Nephron progenitor cell (in vitro differentiated cells): ENCODE results near the gene ADARB2.

ENCODE experiments used
- DNase-seq: peaks from one replicate; pipeline ENCODE4 v3.0.0; 2021
- H3K27ac Mint-ChIP-seq: 2 replicates; pipeline ENCODE4 v1.8.0; 2021; ENCODE audit warnings: mild to moderate bottlenecking, moderate library complexity, mixed read lengths
- H3K27me3 Mint-ChIP-seq: 2 replicates; pipeline ENCODE4 v1.8.0; 2021; ENCODE audit warnings: mild to moderate bottlenecking, low read depth, mixed read lengths; ENCODE audit not compliant: poor library complexity
- H3K36me3 Mint-ChIP-seq: 2 replicates; pipeline ENCODE4 v1.8.0; 2021; ENCODE audit warnings: low read depth, mixed read lengths
- H3K4me1 Mint-ChIP-seq: 2 replicates; pipeline ENCODE4 v1.8.0; 2021; ENCODE audit warnings: mixed read lengths
- H3K4me3 Mint-ChIP-seq: 2 replicates; pipeline ENCODE4 v1.8.0; 2021; ENCODE audit warnings: mild to moderate bottlenecking, moderate library complexity, mixed read lengths
- H3K9me3 Mint-ChIP-seq: 2 replicates; pipeline ENCODE4 v1.8.0; 2021; ENCODE audit warnings: mild to moderate bottlenecking, moderate library complexity, mixed read lengths
- CTCF ChIP-seq: fragments of 200-600 bp; sonication (generic); IDR thresholded peaks from 2 replicates; pipeline ENCODE4 v1.5.0; 2021; ENCODE audit warnings: antibody characterized with exemption

The ADARB2 gene

GRCh38 chr10:1151076-1152033, 586.0 kb downstream of the ADARB2 start:
- H3K36me3 Mint-ChIP-seq, result peaks cover 6% of the 10 kb centered on the region
- H3K4me1 Mint-ChIP-seq, result peaks cover 43% of the 10 kb centered on the region
- DNase-seq, result no peak
- H3K9me3 Mint-ChIP-seq, result peaks cover 15% of the 10 kb centered on the region
- no peak overlapping the region for H3K4me3 Mint-ChIP-seq
- no peak for TF ChIP-seq CTCF
- H3K27me3 Mint-ChIP-seq, result peaks cover 8% of the 10 kb centered on the region
- no peak overlapping the region for H3K27ac Mint-ChIP-seq

DNA sequence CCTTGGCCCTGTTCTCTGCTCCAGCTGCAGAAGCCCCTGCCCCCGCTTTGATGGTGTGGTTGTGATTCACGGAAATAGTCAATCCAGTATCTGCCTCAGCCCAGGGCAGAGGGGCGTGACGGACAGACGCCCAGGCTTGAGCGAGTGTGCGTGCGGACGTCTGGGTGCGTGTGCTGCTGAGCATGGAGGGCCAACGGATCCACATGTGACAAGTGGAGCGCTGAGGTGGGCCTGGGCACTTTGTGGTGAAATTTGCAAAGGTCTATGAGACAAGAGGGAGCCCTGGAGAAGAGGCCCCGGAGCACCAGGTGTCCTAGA, 586.7 kb downstream of the ADARB2 start:
- H3K9me3 Mint-ChIP-seq, result peaks cover 23% of the 10 kb centered on the region
- peaks cover 38% of the 10 kb centered on the region for H3K4me1 Mint-ChIP-seq
- no peak for DNase-seq
- no peak for TF ChIP-seq CTCF
- no peak overlapping the region for H3K4me3 Mint-ChIP-seq
- H3K36me3 Mint-ChIP-seq, result peaks cover 6% of the 10 kb centered on the region
- no peak overlapping the region for H3K27ac Mint-ChIP-seq
- peaks cover 8% of the 10 kb centered on the region for H3K27me3 Mint-ChIP-seq

DNA sequence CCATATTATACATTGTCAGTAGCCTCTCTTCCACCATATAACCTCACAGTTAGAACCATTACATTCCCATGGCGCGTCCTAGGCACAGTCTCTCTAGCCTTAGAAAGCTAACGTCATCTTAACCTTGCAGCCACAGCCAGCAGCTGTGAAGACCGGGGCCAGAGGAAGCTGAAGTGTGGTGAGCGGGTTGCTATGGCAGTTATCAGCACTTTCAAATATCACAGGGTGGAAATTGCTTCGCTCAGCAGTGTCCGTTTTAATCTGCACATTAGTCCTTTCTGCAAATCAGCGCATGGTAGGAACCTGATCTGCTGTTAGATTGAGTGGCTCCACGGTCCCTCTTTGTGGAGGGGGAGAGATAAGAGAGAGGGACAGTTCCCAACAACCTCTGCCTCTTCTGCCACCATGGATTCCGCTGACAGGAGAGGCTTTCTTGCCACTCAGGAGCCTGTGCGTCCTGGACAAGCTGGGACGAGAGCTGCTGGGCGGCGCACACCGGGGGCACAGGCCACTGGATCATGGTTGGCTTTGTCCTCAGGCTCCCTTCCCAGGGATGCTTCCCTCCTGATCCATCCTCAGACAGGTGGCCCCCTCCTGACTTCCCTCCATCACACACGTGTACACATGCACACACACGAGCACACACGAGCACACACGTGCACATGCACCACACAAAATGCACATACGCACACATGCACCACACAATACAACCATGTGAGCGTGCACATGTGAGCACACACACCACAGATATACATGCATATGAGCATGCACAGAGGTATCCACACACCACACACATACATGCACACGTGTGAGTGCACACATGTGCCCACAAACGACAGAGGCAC, 587.3 kb downstream of the ADARB2 start:
- H3K27me3 Mint-ChIP-seq, result peaks cover 5% of the 10 kb centered on the region
- H3K4me3 Mint-ChIP-seq, result no peak overlapping the region

GRCh38 chr10:1148855-1149605, 588.3 kb downstream of the ADARB2 start:
- Mint-ChIP-seq H3K36me3 (peaks cover 6% of the 10 kb centered on the region), H3K4me1 (peaks cover 22% of the 10 kb centered on the region), H3K27me3 (peaks cover 7% of the 10 kb centered on the region), H3K4me3 (no peak overlapping the region), H3K27ac (no peak overlapping the region), H3K9me3 (peaks cover 38% of the 10 kb centered on the region)
- no peak for TF ChIP-seq CTCF
- DNase-seq, result no peak

More for the DNA sequence above, 587.3 kb downstream of the ADARB2 start:
- no peak for TF ChIP-seq CTCF
- no peak for DNase-seq
- H3K4me1 Mint-ChIP-seq, result peaks cover 32% of the 10 kb centered on the region
- peaks cover 28% of the 10 kb centered on the region for H3K9me3 Mint-ChIP-seq
- H3K36me3 Mint-ChIP-seq, result peaks cover 6% of the 10 kb centered on the region
- H3K27ac Mint-ChIP-seq, result no peak overlapping the region

DNA sequence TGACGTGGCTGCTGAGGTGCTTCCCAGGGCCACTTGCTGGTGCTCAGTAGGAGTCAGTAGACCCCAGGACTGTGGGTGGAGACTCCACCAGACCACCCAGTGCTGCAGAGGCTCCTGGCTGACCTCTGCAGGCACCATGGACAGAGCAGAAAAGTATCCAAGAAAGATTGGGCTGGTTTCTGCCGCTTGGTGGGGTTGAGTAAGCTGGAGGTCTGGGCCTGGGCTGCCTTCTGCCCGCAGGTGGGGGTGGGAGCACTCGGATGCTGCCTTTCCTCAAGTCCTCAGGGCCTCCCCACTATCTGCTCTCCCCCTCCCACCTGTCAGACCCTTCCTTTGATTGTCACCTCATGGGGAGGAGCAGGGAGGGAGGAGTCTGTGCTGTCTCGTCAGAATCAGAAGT, 589.5 kb downstream of the ADARB2 start:
- Mint-ChIP-seq H3K9me3 (peaks cover 46% of the 10 kb centered on the region), H3K27ac (no peak overlapping the region), H3K27me3 (peaks cover 9% of the 10 kb centered on the region), H3K4me3 (no peak overlapping the region), H3K4me1 (peaks cover 10% of the 10 kb centered on the region), H3K36me3 (peaks cover 6% of the 10 kb centered on the region)
- no peak for TF ChIP-seq CTCF
- DNase-seq, result no peak
